GM19463 (cell line): ENCODE results near the gene ZC2HC1B.
"Not testable (repeated sequence)": the region's sequence is repeated elsewhere in the genome, so short reads cannot be mapped to it uniquely, and the experiment has no call there.

ENCODE experiments used
- ATAC-seq: cut with Tn5 transposase; IDR thresholded peaks from one replicate; pipeline ENCODE4 v1.9.1; 2021; ENCODE audit warnings: mild to moderate bottlenecking, moderate library complexity; ENCODE audit not compliant: unreplicated experiment

The ZC2HC1B gene

GRCh38 chr6:143864234-143864633 is at the start of gene ZC2HC1B:
Gene ZC2HC1B, plus strand, starts transcription at chr6:143864474. Its CDS starts 66 bp downstream, at chr6:143864540.
- ATAC-seq: no peak

GRCh38 chr6:143817621-143818020 is 46.7 kb upstream of the ZC2HC1B start:
- ATAC-seq: no peak

- ATAC-seq: no peak
Measured at GRCh38 chr6:143821359-143821758, 42.9 kb upstream of the ZC2HC1B start.

- ATAC-seq: no peak
Measured at GRCh38 chr6:143822584-143823024, 41.7 kb upstream of the ZC2HC1B start.

GRCh38 chr6:143823548-143823947 is 40.7 kb upstream of the ZC2HC1B start:
- ATAC-seq: no peak

GRCh38 chr6:143828572-143828971 is 35.7 kb upstream of the ZC2HC1B start:
- no peak for ATAC-seq

GRCh38 chr6:143836150-143836549 is 28.1 kb upstream of the ZC2HC1B start:
- no peak for ATAC-seq

GRCh38 chr6:143838395-143838794 is 25.9 kb upstream of the ZC2HC1B start:
- ATAC-seq: no peak

GRCh38 chr6:143839196-143839595 is 25.1 kb upstream of the ZC2HC1B start:
- ATAC-seq: no peak

GRCh38 chr6:143840595-143841265 is 23.5 kb upstream of the ZC2HC1B start:
- no peak for ATAC-seq

GRCh38 chr6:143842461-143842901 is 21.8 kb upstream of the ZC2HC1B start:
- no peak for ATAC-seq

- peak; percentile 99 for ATAC-seq
Measured at GRCh38 chr6:143842902-143843676, 21.2 kb upstream of the ZC2HC1B start, which contains the start of gene LTV1. Gene LTV1, plus strand, starts transcription at chr6:143843338. Its CDS starts 140 bp downstream, at chr6:143843478.

- ATAC-seq: no peak
Measured at GRCh38 chr6:143843677-143843999, 20.6 kb upstream of the ZC2HC1B start.

GRCh38 chr6:143844006-143844405 is 20.3 kb upstream of the ZC2HC1B start:
- ATAC-seq: no peak

GRCh38 chr6:143845033-143845432 is 19.2 kb upstream of the ZC2HC1B start:
- ATAC-seq: no peak

GRCh38 chr6:143851706-143852105 is 12.6 kb upstream of the ZC2HC1B start:
- not testable (repeated sequence) for ATAC-seq

GRCh38 chr6:143855057-143855456 is 9.2 kb upstream of the ZC2HC1B start:
- not testable (repeated sequence) for ATAC-seq

GRCh38 chr6:143856762-143857161 is 7.5 kb upstream of the ZC2HC1B start:
- ATAC-seq: not testable (repeated sequence)

GRCh38 chr6:143857651-143858050 is 6.6 kb upstream of the ZC2HC1B start:
- ATAC-seq: no peak

GRCh38 chr6:143859891-143860660 is 4.2 kb upstream of the ZC2HC1B start:
- ATAC-seq: no peak

GRCh38 chr6:143863771-143864170 is 503 bp upstream of the ZC2HC1B start:
- no peak for ATAC-seq
